SU-DHL-6 (cell line): ENCODE measurements around the gene RELCH.

Experiments used
- H2AFZ ChIP-seq: fragments of 200-600 bp; sonication (generic); 2 replicates; pipeline ENCODE4 v1.6.1; 2014; ENCODE audit warnings: low read depth, mild to moderate bottlenecking, moderate library complexity, mixed read lengths, antibody characterized with exemption, low read length; ENCODE audit not compliant: severe bottlenecking
- H3F3A ChIP-seq: fragments of 200-600 bp; shearing (Covaris generic); 2 replicates; pipeline ENCODE4 v1.6.0; 2016; ENCODE audit warnings: antibody characterized with exemption, mild to moderate bottlenecking; ENCODE audit not compliant: insufficient read depth
- H3K27ac ChIP-seq: fragments of 200-600 bp; sonication (generic); 2 replicates; pipeline ENCODE4 v1.5.1; 2016; ENCODE audit warnings: low read depth, mild to moderate bottlenecking, low read length, moderate library complexity, mixed read lengths
- H3K27me3 ChIP-seq: fragments of 200-600 bp; sonication (generic), shearing (Covaris generic); 2 replicates; pipeline ENCODE4 v1.6.0; 2014; ENCODE audit warnings: mild to moderate bottlenecking, low read length
- H3K36me3 ChIP-seq: fragments of 200-600 bp; sonication (generic); 2 replicates; pipeline ENCODE4 v1.6.1; 2014; ENCODE audit warnings: mild to moderate bottlenecking, low read length, mixed read lengths
- H3K4me2 ChIP-seq: fragments of 300-600, 200-600 bp; shearing (Covaris generic), sonication (generic); 2 replicates; pipeline ENCODE4 v1.6.0; 2014; ENCODE audit warnings: low read length, low read depth, mild to moderate bottlenecking; ENCODE audit not compliant: poor library complexity, severe bottlenecking
- H3K4me3 ChIP-seq: fragments of 200-600 bp; sonication (generic); 2 replicates; pipeline ENCODE4 v1.5.1; 2014; ENCODE audit warnings: antibody characterized with exemption, low read length, mild to moderate bottlenecking, mixed read lengths; ENCODE audit not compliant: insufficient read depth, poor library complexity, severe bottlenecking
- H3K79me2 ChIP-seq: fragments of 200-600 bp; sonication (generic); 2 replicates; pipeline ENCODE4 v1.6.1; 2014; ENCODE audit warnings: mild to moderate bottlenecking, low read length, moderate library complexity; ENCODE audit not compliant: insufficient read depth
- H3K9ac ChIP-seq: fragments of 200-600 bp; sonication (generic); 2 replicates; pipeline ENCODE4 v1.7.0; 2014; ENCODE audit warnings: mild to moderate bottlenecking, low read length
- H3K9me2 ChIP-seq: fragments of 200-600 bp; sonication (generic); replicated peaks from 2 replicates; pipeline ENCODE4 v1.6.1; 2014; ENCODE audit warnings: low read length; ENCODE audit not compliant: insufficient read depth
- H3K9me3 ChIP-seq: fragments of 200-600 bp; sonication (generic); 2 replicates; pipeline ENCODE4 v1.6.1; 2014; ENCODE audit warnings: low read length, mixed read lengths; ENCODE audit not compliant: insufficient read depth
- H4K20me1 ChIP-seq: fragments of 200-600 bp; sonication (generic); 2 replicates; pipeline ENCODE4 v1.6.1; 2014; ENCODE audit warnings: low read depth, mild to moderate bottlenecking, antibody characterized with exemption, low read length, moderate library complexity, mixed read lengths
- EZH2phosphoT487 ChIP-seq: fragments of 200-600 bp; sonication (generic), shearing (Covaris generic); conservative IDR thresholded peaks from 2 replicates; pipeline ENCODE4 v1.6.1; 2018; ENCODE audit warnings: mild to moderate bottlenecking, antibody characterized with exemption, low read length, moderate library complexity, mixed read lengths
- TF ChIP-seq, protein P1 (sequence below): fragments of 200-600 bp; sonication (generic); IDR thresholded peaks from one replicate; pipeline ENCODE4 v1.5.1; 2017; ENCODE audit warnings: antibody characterized with exemption, mild to moderate bottlenecking, low read length, moderate library complexity; ENCODE audit not compliant: insufficient read depth, poor library complexity, severe bottlenecking

RELCH gene

GRCh38 chr18:62144338-62144737 lies 42.7 kb upstream of the RELCH start:
- no peaks in the 10 kb centered on the region for H3K27me3 ChIP-seq
- H4K20me1 ChIP-seq = no peaks in the 10 kb centered on the region; the same call in 1 of the 2 replicates
- H3K9me2 ChIP-seq = no peaks in the 10 kb centered on the region
- H2AFZ ChIP-seq = no peak overlapping the region
- H3F3A ChIP-seq = no peaks in the 10 kb centered on the region; the same call in 1 of the 2 replicates
- H3K79me2 ChIP-seq = no peaks in the 10 kb centered on the region
- no peak for TF ChIP-seq EZH2phosphoT487
- TF ChIP-seq, protein P1, sequence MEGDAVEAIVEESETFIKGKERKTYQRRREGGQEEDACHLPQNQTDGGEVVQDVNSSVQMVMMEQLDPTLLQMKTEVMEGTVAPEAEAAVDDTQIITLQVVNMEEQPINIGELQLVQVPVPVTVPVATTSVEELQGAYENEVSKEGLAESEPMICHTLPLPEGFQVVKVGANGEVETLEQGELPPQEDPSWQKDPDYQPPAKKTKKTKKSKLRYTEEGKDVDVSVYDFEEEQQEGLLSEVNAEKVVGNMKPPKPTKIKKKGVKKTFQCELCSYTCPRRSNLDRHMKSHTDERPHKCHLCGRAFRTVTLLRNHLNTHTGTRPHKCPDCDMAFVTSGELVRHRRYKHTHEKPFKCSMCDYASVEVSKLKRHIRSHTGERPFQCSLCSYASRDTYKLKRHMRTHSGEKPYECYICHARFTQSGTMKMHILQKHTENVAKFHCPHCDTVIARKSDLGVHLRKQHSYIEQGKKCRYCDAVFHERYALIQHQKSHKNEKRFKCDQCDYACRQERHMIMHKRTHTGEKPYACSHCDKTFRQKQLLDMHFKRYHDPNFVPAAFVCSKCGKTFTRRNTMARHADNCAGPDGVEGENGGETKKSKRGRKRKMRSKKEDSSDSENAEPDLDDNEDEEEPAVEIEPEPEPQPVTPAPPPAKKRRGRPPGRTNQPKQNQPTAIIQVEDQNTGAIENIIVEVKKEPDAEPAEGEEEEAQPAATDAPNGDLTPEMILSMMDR = no peak
- no peak overlapping the region for H3K4me3 ChIP-seq
- H3K27ac ChIP-seq = no peak overlapping the region
- H3K9ac ChIP-seq = no peak overlapping the region
- H3K4me2 ChIP-seq = no peak overlapping the region
- H3K36me3 ChIP-seq = peaks cover 20% of the 10 kb centered on the region; the same call in 1 of the 2 replicates
- H3K9me3 ChIP-seq = no peaks in the 10 kb centered on the region

DNA sequence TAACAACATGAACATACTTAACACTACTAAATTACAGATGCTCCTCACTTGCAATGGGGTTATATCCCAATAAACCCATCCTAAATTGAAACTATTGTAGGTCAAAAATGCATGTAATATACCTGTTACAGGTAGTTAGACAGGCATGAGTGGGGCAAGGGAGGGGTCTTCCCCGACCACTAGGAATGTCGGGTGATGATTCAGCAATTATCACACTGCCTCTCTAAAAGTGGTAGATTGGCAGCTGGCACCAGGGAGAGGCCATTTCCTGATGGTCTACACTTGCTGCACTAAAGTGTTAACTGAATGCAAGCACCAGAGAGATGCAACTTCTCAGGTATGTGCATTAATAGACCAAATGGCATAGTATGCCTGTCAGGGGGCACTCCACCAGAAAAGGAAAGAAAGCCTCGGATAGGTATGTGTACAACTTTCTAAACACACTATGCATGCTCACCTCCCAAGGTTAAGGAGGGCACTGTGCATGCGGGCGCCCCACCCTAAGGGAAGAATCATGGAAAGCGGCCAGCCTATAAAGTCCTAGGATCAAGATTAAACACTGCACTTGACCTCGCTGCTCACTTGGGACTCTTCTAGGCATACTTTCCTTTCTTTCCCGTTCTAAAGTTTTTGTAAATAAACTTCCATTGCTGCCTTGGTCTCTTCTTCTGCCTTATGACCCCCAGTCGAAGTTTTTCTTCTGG lies 35.8 kb upstream of the RELCH start:
- Histone ChIP-seq H3K9me2 (no peaks in the 10 kb centered on the region), H3K9me3 (no peaks in the 10 kb centered on the region), H3F3A (no peaks in the 10 kb centered on the region; the same call in 1 of the 2 replicates), H3K4me2 (no peak overlapping the region), H3K4me3 (no peak overlapping the region), H3K27ac (no peak overlapping the region), H2AFZ (no peak overlapping the region), H3K36me3 (peaks cover 14% of the 10 kb centered on the region; the same call in 1 of the 2 replicates), H4K20me1 (no peaks in the 10 kb centered on the region), H3K79me2 (no peaks in the 10 kb centered on the region), H3K27me3 (no peaks in the 10 kb centered on the region), H3K9ac (no peak overlapping the region)
- no peak for TF ChIP-seq EZH2phosphoT487
- TF ChIP-seq, protein P1 = no peak

DNA sequence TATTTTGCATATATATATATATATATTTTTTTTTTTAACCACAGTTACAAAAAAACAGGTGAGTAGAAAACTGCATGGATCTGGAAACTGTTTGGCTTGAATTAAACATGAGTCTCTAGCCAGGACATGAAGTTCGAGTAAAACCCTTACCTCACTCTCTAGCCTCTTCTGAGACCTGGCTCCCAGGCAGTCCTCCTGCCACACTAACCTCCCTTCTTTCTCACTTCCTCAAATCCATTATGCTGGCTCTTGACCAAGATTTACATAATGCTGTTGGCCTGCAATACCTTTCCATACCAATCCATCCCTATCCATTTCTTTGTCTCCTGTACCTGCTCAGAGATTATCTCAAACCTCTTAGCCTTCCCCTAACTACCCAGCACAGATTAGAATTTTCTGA lies 34.2 kb upstream of the RELCH start:
- no peak overlapping the region for H3K4me2 ChIP-seq
- no peaks in the 10 kb centered on the region for H3K27me3 ChIP-seq
- H2AFZ ChIP-seq = no peak overlapping the region
- peaks cover 23% of the 10 kb centered on the region; the same call in 1 of the 2 replicates for H3K36me3 ChIP-seq
- H3K9me3 ChIP-seq = no peaks in the 10 kb centered on the region
- no peak overlapping the region for H3K9ac ChIP-seq
- no peak overlapping the region for H3K4me3 ChIP-seq
- H4K20me1 ChIP-seq = no peaks in the 10 kb centered on the region
- no peaks in the 10 kb centered on the region for H3K9me2 ChIP-seq
- H3F3A ChIP-seq = no peaks in the 10 kb centered on the region; the same call in 1 of the 2 replicates
- H3K79me2 ChIP-seq = no peaks in the 10 kb centered on the region
- no peak overlapping the region for H3K27ac ChIP-seq
- no peak for TF ChIP-seq EZH2phosphoT487
- TF ChIP-seq, protein P1 = no peak
